GM18873 (cell line): ENCODE data around the gene DHRS4.

Experiments
- ATAC-seq: cut with Tn5 transposase; IDR thresholded peaks from one replicate; pipeline ENCODE4 v1.9.1; 2021; ENCODE audit warnings: mild to moderate bottlenecking, moderate library complexity, moderate number of reproducible peaks; ENCODE audit not compliant: unreplicated experiment, low FRiP score

The DHRS4 gene

DNA sequence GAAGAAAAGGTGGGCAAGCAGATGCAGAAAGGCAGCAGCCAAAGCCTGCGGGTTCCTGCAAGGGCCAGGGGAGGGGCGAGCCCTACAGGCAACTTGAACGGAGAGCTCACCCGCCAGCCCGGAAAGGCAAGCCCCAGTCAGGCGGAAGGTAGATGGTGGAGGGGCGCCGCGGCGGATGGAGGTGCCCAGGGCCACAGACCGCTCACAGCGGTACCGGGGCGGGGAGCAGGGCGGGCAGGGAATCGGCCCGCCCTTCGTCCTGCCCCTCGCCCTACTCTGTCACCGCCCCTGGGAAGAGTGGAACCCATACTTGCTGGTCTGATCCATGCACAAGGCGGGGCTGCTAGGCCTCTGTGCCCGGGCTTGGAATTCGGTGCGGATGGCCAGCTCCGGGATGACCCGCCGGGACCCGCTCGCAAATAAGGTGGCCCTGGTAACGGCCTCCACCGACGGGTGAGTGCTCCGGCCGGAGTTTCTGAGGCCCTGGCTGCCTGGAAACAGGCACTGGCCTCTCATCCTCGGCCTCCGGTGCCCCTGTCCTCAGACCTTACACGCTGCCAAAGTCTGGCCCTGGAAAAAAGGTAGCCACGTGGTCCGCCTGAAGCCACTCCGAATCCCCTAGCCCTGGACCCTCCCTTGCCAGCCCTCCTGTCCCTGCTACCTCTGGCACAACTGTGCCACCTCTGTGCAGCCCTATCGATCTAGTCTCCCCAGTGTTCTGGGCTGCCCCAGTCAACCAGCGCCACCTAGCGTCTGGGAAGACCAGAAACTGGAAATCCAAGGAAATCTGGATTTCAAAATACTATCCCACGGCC, at the start of gene DHRS4:
Gene DHRS4 (plus strand): TSS at position 307 of the 815 bp plus-strand sequence. CDS start 19 bp downstream, at position 326.
- ATAC-seq = peak; percentile 54

DNA sequence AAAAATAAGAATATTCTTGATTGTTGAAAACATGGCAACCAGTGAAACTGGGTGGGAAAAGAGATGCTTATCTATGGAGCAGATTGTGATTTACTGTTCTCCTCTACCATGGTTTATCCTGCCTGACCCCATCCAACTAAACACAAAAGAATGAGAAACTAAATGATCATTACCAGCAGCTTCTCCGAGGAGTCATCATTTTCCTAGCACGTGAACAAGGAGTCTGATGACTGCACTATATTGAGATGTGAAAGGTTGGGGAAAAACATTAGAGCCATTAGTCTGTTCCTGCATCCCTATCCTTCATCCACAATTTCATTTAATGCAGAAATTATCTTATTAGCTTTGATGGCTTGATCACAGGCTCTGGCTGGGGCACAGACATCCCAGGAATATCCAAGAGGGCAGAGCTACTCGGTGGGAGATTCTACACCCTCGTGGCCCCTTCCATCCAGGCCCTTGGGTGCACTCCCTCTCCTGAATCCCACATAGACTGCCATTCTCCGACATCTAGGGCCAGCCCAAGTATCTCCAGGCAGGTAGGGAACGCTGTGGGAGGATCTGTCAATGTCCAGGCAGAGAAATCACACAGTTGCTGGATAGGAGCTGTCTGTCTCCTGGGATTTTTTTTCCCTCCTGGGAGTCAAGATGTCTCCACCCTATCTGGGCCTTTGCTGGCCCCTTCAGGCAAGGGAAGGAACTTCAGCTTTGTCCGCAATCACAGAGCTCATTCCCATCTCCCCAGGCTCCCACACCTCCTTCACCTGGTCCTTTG, 43.3 kb upstream of the DHRS4 start:
- ATAC-seq = no peak

DNA sequence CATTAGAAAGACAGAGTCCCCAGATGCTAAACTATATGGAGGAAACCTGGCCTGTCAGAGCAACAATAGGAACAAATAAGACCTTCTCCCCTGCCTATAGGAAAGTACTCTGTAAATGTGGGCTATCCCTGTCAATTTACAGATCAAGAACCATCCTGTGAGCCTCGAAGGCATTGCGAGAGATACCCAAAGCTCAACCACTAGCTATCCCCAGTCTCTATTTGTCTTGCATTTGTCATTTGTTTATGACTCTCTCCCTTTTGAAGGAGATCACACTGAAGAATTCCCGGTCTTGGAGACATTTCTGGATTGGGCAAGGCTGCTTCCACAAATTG, 42.7 kb upstream of the DHRS4 start:
- no peak for ATAC-seq

DNA sequence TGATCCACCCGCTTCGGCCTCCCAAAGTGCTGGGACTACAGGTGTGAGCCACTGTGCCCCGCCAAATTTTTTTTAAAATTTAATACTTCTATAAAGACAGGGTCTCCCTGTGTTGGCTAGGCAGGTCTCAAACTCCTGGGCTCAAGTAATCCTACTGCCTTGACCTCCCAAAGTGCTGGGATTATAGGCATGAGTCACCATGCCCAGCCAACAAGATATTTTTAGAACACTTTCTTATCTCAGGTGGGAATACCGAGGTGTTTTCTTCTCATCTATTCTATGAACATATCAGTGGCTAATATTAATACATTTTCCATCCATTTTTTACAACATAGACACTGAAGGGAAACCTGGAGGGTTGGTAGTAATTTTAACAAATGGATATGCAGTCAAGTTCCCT, 38.0 kb upstream of the DHRS4 start:
- no peak for ATAC-seq

DNA sequence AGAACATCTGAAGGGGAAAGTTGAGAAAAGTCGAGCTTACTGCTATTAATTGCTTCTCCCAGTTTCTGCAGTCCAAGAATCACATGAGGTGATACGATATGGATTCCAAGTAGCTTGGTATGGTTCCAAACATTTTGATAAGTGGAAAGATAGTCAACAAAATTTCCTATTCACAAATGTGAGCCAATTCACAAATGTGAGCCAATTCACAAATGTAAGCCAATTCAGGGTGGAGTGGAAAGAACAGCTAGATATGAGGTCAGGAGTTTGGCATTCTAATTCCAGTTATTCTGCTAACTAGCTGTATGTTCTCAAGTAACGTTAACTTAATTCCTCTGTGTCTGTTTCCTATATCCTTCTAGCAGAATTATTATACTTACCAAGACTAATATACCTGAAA, 37.6 kb upstream of the DHRS4 start:
- ATAC-seq = no peak

DNA sequence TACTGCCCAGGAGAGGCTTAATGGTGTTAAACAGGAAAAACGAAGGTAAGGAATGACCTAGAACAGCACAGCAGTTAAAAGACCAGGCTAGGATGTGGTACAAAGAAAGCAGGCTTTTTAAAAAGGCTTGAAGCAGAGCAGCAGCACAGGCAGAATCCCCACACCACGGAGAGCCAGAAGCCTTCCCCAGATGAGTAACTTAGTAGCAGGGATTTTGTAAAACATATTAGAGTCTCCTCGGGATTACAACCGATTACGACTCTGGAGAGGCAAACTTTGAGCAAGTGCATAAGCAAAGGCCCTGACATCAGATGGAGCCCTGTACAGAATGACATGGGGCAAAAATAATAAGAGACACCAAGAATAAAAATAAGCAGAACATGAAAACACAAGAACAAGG, 37.1 kb upstream of the DHRS4 start:
- ATAC-seq = no peak

- no peak for ATAC-seq
Observed at GRCh38 chr14:23922545-23922944, 31.0 kb upstream of the DHRS4 start.

- no peak for ATAC-seq
Observed at GRCh38 chr14:23925523-23926075, 28.0 kb upstream of the DHRS4 start.

GRCh38 chr14:23926543-23926942, 27.0 kb upstream of the DHRS4 start:
- no peak for ATAC-seq

DNA sequence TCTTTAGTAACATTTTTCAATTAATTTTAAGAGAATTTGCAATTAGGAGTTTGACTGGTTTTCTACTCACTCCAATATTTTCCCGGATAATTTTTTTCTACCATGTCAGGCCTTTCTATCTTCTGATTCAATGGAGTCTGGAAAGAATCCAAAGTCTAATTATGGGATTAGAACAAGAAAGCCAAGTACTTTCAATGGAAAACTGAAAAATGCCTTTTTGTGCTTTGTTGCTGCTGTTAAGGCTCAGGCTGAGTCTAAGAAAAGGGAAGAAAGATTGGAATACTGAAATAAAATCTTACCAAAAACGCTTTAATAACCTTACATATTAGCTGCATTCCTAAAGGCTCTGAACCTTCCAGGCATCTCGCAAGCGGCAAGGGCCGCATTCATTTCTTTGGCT, 24.4 kb upstream of the DHRS4 start:
- no peak for ATAC-seq

- no peak for ATAC-seq
Observed at GRCh38 chr14:23929822-23930294, 23.7 kb upstream of the DHRS4 start.

- ATAC-seq = no peak
Observed at GRCh38 chr14:23930742-23931141, 22.8 kb upstream of the DHRS4 start.

DNA sequence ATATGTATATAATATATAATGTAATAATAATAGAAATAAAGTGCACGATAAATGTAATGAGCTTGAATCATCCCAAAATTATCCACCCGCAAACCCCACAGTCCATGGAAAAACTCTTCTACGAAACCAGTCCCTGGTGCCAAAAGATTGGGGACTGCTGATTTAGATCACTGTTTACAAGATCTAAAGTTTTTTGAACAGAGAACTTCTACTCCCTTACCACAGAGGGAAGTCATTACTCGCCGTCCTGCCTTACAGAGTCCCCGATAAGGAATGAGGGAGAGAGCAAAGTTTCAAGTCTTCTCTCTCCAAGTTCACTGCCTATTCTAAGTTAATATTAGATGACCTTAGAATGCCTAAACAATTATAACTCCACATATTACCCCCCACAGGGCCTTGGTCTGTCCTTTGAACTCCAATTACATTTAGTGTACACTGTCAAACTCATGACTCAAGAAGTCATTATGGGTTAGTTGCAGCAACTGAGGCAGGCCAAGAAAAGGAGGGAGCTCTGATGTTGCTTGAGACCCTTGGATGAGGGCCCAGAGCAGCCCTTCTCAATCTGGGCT, 21.8 kb upstream of the DHRS4 start:
- ATAC-seq = no peak

DNA sequence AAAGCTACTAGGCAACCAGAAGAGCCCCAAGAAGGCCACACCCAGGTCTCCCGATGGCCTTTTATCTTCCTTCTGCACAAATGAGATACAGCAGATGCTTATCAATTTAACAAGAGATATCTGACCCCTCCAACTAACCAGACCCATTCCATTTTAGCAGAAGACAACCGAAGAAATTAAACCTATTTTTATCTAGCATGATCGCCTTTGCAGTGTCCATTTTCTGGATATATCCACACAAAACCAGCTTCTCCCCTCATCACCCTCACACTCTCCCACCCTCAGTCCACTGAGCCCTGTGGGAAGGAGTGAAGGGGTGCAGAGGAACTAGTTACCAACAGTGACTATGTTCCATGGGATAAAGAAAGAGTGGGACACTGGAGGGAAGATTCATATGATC, 20.9 kb upstream of the DHRS4 start:
- ATAC-seq = no peak

DNA sequence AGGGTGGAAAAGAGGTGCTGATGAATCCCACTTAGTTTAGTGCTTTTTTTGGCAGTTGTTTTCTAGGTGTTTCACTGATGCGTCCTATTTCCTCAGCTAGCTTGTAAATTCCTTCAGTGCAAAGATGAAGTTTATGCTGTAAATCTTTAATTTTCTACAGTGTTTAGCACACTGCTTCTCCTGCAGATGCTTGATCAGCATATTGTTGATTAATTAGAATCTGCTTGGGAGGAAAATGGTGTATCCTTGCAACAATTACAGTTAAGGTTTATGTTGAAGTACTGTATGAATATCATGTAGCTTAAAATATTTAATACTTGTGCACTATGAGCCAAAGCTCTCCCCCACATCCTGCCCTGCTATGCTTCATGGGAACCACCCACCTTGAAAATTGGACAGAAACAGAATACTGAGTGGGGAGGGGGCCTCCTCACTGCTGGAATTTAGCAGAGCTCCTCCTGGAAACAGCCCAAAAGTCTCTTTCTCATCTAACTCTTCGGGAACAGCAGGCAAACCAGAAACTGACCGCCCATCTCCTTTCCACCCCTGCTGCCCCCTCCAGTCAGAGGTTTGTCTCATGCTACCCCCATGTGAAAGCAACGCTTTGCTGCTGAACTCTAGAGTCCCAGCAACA, 20.3 kb upstream of the DHRS4 start:
- ATAC-seq = no peak

- no peak for ATAC-seq
Observed at GRCh38 chr14:23933742-23934128, 19.8 kb upstream of the DHRS4 start.

GRCh38 chr14:23935158-23935557, 18.4 kb upstream of the DHRS4 start:
- ATAC-seq = no peak

DNA sequence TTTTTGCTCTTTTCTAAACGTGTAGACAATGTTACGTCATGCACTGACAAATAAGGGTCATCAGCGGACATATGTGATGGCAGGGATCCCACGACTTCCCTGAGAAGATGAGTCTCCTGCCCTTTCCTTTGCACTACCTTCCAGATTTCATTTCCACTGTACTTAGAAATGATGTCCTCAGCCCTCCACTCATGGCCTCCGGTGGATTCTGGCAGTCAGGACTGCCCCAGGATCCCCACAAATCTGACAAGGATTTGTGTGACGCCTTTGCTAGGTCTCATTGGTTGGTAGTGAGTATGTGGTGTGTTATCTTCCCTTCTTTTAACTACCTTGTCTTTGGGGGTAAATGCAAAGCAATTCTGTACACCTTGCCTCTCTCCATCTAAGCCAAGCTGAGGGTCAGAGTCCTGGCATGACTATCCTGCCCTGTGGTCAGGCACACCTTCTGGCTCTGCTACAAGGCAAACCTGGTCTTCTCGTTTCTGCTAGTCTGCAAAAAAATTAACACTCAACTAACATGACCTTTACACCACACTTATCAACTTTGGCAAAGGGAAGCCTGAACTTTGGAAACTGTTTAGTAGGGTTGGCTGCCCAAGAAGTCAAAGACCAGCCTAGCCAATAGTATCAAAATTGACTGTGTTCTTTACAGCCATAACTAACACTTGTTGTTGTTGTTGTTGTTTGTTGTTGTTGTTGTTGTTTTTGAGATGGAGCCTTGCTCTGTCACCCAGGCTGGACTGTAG, 17.3 kb upstream of the DHRS4 start:
- no peak for ATAC-seq

GRCh38 chr14:23937203-23937602, 16.4 kb upstream of the DHRS4 start:
- no peak for ATAC-seq

GRCh38 chr14:23938823-23939222, 14.7 kb upstream of the DHRS4 start:
- no peak for ATAC-seq
